Endothelial cell of umbilical vein (primary cell): Measurements from ENCODE around the gene TBC1D16.

Experiments
- CTCF ChIP-seq, 2 donors: IDR thresholded peaks; 1 replicate in 1 of 2; 2 replicates in 1 of 2; pipeline ENCODE4 v1.5.1; 2011; ENCODE audit warnings: low read length in 2 of 2, mild to moderate bottlenecking in 2 of 2, moderate library complexity in 2 of 2, control low read depth in 1 of 2, inconsistent platforms in 1 of 2, low read depth in 1 of 2; ENCODE audit not compliant: insufficient read depth in 1 of 2; ENCODE audit errors: extremely low read depth in 1 of 2
- EZH2 ChIP-seq: IDR thresholded peaks from 2 replicates; pipeline ENCODE4 v1.6.1; 2012; ENCODE audit warnings: borderline replicate concordance, low read depth, mild to moderate bottlenecking, moderate library complexity, low read length, inconsistent platforms; ENCODE audit not compliant: severe bottlenecking
- JUN ChIP-seq: IDR thresholded peaks from 2 replicates; pipeline ENCODE4 v1.6.1; 2011; ENCODE audit warnings: borderline replicate concordance, low read depth; ENCODE audit not compliant: insufficient read length, insufficient read depth
- POLR2AphosphoS5 ChIP-seq: IDR thresholded peaks from 2 replicates; pipeline ENCODE4 v1.6.1; 2012; ENCODE audit warnings: low read depth, mild to moderate bottlenecking, control low read depth, low read length, moderate library complexity; ENCODE audit not compliant: insufficient read depth

- no peak for TF ChIP-seq CTCF (IDR thresholded peaks at IDR 0.05; ENCODE audit: extremely low read depth in 1 of 2, insufficient read depth in 1 of 2, low read depth in 1 of 2, low read length in 2 of 2)
- TF ChIP-seq JUN, result no peak
- no peak for TF ChIP-seq POLR2AphosphoS5
- no peak for TF ChIP-seq EZH2
Observed at GRCh38 chr17:79975498-79976134, 60.1 kb downstream of the TBC1D16 start.
